ENCODE results near the gene SORCS1.

SORCS1 gene

DNA sequence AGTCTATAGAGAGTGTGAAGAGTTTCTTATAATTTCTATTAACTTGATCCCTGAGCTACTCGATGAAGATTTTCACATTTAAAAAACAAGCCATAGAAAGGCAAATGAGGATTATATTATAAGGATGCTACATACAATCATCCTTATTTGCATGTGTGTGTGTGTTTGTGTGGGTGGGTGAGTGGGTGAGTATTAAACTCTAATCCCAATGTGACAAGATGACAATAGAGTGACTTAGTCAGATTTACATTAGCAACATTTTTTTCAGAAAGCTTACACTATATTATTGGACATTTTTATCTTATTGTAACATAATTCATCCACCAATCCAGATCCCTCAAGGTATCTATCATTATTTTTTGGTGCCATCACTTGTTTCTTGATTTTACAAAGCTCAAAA, 331.7 kb downstream of the SORCS1 start:
- H3K27me3 ChIP-seq (ENCODE audit: control insufficient read depth, insufficient read depth, low read length), result no peaks in the 10 kb centered on the region
- no peaks in the 10 kb centered on the region for H3K9me3 ChIP-seq (ENCODE audit: control insufficient read depth, low read length)
- H3K9ac ChIP-seq (ENCODE audit: low read length), result no peak overlapping the region
- H3K4me3 ChIP-seq (ENCODE audit: low read length), result no peak overlapping the region
- H3K36me3 ChIP-seq (ENCODE audit: control insufficient read depth, insufficient read depth, low read length), result no peaks in the 10 kb centered on the region
- H3K4me1 ChIP-seq (ENCODE audit: control insufficient read depth, insufficient read depth, low read length), result no peaks in the 10 kb centered on the region

DNA sequence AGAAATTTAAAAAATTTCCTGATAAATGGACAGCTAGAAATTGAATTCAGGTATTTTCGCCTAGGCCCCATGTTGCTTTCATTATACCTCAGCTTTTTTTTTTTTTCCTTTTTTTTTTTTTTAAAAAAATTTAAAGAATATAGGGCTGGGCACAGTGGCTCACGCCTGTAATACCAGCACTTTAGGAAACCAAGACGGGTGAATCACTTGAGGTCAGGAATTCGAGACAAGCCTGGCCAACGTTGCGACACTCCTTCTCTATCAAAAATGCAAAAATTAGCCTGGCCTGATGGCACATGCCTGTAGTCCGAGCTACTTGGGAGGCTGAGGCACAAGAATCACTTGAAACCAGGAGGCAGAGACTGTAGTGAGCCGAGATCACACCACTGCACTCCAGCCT, 334.0 kb downstream of the SORCS1 start:
- no peak overlapping the region for H3K9ac ChIP-seq (ENCODE audit: low read length)
- H3K27me3 ChIP-seq (ENCODE audit: control insufficient read depth, insufficient read depth, low read length), result no peaks in the 10 kb centered on the region
- H3K9me3 ChIP-seq (ENCODE audit: control insufficient read depth, low read length), result no peaks in the 10 kb centered on the region
- no peaks in the 10 kb centered on the region for H3K4me1 ChIP-seq (ENCODE audit: control insufficient read depth, insufficient read depth, low read length)
- H3K36me3 ChIP-seq (ENCODE audit: control insufficient read depth, insufficient read depth, low read length), result no peaks in the 10 kb centered on the region
- H3K4me3 ChIP-seq (ENCODE audit: low read length), result no peak overlapping the region

DNA sequence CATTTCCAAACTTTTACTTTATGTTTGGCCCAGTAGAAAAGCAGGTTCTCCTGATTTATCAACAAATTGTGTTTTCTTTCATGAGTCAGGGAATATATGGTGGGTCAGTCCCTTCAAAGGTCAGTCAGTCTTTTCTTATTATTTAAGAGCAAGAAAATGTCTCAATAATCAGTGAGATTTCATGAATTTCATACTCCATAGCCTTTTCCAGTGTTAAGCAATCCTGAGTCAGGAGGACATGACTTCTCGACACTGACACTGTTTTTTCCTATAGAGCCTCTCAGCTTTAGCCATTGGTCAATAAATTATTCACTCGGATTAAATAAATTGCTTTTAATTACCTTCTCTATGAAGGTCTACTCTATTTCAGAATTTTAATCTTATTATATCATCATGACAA, 334.5 kb downstream of the SORCS1 start:
- Histone ChIP-seq H3K4me3 (ENCODE audit: low read length) (no peak overlapping the region), H3K27me3 (ENCODE audit: control insufficient read depth, insufficient read depth, low read length) (no peaks in the 10 kb centered on the region), H3K9ac (ENCODE audit: low read length) (no peak overlapping the region), H3K36me3 (ENCODE audit: control insufficient read depth, insufficient read depth, low read length) (no peaks in the 10 kb centered on the region), H3K4me1 (ENCODE audit: control insufficient read depth, insufficient read depth, low read length) (no peaks in the 10 kb centered on the region), H3K9me3 (ENCODE audit: control insufficient read depth, low read length) (no peaks in the 10 kb centered on the region)

DNA sequence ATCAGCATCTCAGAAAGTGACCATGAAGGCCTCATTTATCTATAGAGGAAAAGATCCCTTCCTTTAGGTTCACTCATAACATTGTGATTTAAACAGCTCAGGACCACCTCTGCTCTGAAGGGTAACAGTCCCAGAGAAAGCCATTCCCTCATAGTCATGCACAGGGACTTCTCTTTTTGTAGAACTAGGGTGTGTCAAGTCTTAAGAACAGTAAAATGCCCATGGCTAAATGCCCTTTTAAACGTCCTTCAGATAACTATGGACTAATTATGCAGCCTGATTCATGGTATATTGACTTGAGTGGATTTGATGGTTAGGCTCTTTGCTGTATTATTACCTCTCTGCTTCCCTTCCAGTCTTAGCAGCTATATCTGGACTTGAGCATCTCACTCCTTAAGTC, 337.8 kb downstream of the SORCS1 start:
- Histone ChIP-seq H3K4me3 (ENCODE audit: low read length) (no peak overlapping the region), H3K4me1 (ENCODE audit: control insufficient read depth, insufficient read depth, low read length) (no peaks in the 10 kb centered on the region), H3K9me3 (ENCODE audit: control insufficient read depth, low read length) (no peaks in the 10 kb centered on the region), H3K9ac (ENCODE audit: low read length) (no peak overlapping the region), H3K27me3 (ENCODE audit: control insufficient read depth, insufficient read depth, low read length) (no peaks in the 10 kb centered on the region), H3K36me3 (ENCODE audit: control insufficient read depth, insufficient read depth, low read length) (no peaks in the 10 kb centered on the region)

DNA sequence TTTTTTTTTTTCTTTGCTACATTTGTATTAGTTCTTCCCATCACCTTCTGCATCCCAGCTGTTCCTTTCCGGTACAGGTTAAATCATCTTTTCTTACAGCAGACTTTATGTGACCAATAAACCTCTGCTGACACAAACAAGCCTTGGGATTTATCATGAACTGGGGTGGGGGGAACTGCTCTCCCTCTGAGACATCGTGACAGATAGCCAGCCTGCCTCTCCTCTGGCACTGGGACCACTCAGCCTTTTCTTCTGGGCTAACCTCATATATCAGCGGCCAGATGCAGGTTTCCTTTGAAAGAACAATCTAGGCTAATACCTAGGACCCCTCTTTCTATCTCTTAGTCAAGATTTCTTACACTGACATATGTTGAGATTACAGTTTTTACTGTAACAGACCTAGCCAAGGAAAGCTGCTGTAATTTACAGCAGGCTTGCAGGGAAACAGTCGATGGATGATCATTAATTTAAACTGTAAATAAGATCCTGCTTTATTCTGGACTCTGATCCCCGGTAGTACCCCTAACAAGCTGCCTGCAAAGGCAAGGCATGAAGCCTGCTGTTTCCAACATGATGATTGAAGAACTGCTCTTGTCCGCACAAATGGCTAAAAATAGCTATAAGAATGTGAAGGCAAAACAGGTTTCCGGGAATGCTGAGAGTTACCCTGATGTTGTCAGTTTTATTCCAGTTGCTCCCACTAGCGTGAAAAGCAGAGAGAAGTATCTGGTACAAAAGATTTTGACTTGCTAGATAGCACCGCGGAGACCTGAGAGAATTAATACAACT, 338.7 kb downstream of the SORCS1 start:
- no peaks in the 10 kb centered on the region for H3K9me3 ChIP-seq (ENCODE audit: control insufficient read depth, low read length)
- no peaks in the 10 kb centered on the region for H3K27me3 ChIP-seq (ENCODE audit: control insufficient read depth, insufficient read depth, low read length)
- H3K4me1 ChIP-seq (ENCODE audit: control insufficient read depth, insufficient read depth, low read length), result no peaks in the 10 kb centered on the region
- no peak overlapping the region for H3K4me3 ChIP-seq (ENCODE audit: low read length)
- no peak overlapping the region for H3K9ac ChIP-seq (ENCODE audit: low read length)
- no peaks in the 10 kb centered on the region for H3K36me3 ChIP-seq (ENCODE audit: control insufficient read depth, insufficient read depth, low read length)

DNA sequence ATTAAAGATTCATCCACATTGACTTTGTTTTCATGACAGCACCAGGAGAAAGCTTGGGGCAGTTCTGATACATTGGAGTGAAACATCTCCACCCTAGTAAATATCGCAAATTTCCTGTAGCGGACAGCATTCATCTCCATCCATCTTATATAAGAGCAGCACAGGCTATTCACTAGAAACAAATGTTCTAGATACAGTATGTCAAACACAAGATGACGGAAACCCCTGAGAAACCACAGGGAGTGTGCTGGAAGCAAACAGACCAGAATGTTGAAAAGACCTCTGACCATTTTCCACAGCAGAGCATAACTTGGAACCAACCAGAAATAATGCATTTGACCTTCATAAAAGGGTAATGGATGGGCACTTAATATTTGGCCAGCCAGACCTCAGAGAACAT, 343.9 kb downstream of the SORCS1 start:
- Histone ChIP-seq H3K9me3 (ENCODE audit: control insufficient read depth, low read length) (no peaks in the 10 kb centered on the region), H3K9ac (ENCODE audit: low read length) (no peak overlapping the region), H3K27me3 (ENCODE audit: control insufficient read depth, insufficient read depth, low read length) (no peaks in the 10 kb centered on the region), H3K36me3 (ENCODE audit: control insufficient read depth, insufficient read depth, low read length) (no peaks in the 10 kb centered on the region), H3K4me3 (ENCODE audit: low read length) (no peak overlapping the region), H3K4me1 (ENCODE audit: control insufficient read depth, insufficient read depth, low read length) (no peaks in the 10 kb centered on the region)

DNA sequence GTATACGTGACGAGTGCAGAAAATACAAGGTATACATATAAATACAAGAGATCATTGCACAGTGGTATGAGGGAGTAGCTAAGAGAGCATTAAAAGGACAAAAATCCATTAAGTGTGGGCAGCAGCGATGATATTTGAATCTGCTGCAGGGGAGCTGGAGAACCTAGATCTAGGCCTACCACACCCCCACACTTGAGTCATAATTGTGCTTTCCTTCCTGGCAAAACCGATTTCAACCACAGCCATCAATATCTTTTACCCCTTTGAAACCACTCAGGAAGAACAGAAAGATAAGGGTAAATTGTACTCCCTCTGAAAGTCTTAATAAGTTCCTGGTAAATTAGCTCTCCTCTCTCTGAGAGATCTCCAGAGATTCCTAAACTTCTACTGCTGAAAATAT, 345.0 kb downstream of the SORCS1 start:
- no peaks in the 10 kb centered on the region for H3K27me3 ChIP-seq (ENCODE audit: control insufficient read depth, insufficient read depth, low read length)
- H3K4me3 ChIP-seq (ENCODE audit: low read length), result no peak overlapping the region
- H3K4me1 ChIP-seq (ENCODE audit: control insufficient read depth, insufficient read depth, low read length), result no peaks in the 10 kb centered on the region
- no peaks in the 10 kb centered on the region for H3K9me3 ChIP-seq (ENCODE audit: control insufficient read depth, low read length)
- no peaks in the 10 kb centered on the region for H3K36me3 ChIP-seq (ENCODE audit: control insufficient read depth, insufficient read depth, low read length)
- H3K9ac ChIP-seq (ENCODE audit: low read length), result no peak overlapping the region

DNA sequence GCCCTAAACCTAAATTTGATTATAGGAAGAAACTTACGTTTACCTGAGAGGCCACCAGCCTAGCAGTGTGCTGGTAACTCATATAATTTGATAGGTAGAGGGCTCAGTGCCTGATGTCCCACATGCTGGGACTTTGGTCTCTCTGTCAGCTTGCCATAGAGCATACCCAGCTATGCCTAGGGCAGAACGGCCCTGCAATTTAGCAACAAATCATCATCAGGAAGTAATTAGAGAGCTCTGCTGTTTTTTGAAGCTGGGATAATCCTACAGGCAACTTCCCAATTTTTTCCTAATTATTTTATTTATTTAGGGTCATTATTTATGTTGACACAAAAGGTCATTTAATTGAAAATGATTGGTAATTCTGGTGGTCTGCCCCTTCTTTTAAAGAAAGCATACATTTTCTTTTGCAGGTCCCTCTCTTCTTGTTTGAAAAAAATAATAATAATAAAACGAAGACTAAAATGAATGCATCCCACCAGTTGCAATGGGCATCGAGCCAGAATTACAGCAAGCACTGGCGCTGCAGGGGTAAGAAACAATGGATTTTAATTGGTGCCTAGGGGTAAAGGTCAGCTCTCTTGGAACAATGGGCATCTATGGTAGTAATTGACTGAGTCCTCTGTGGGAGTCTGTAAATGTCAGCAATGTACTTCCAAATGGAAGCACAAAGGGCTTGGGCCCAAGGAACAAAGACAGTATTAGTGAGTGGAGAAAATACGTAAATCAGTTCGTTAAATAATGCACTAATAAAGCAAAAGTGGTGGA, 348.0 kb downstream of the SORCS1 start:
- Histone ChIP-seq H3K4me3 (ENCODE audit: low read length) (no peak overlapping the region), H3K4me1 (ENCODE audit: control insufficient read depth, insufficient read depth, low read length) (no peaks in the 10 kb centered on the region), H3K36me3 (ENCODE audit: control insufficient read depth, insufficient read depth, low read length) (no peaks in the 10 kb centered on the region), H3K9me3 (ENCODE audit: control insufficient read depth, low read length) (no peaks in the 10 kb centered on the region), H3K9ac (ENCODE audit: low read length) (no peak overlapping the region), H3K27me3 (ENCODE audit: control insufficient read depth, insufficient read depth, low read length) (no peaks in the 10 kb centered on the region)

DNA sequence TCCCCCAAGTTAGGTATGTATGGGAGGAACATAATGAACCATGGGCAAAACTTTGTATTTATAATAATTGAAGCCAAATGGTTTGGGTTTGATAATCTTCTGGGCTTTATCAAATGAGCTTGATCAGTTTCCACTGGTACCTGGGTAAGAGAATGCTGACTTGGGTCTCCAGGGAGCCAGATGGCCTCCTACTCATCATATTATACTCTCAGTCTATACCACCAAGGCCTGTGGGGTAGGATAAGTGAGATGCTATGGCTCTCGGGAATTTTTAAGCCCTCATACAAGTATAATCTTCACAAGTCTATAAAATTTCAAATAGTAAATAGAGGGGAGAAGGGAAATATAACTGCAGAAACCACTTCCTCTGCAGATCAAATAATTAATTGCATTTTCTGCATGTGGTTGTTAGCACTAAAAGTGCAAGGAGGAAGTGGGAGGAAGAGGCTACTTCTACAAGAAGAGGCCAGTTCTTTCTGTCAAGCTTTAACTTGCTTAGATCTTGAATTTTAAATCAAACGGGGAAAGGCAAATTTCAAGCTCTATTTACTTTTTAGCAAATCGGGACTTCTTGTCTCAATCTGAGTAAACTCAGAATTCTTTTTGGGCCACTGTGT, 349.0 kb downstream of the SORCS1 start:
- no peak overlapping the region for H3K9ac ChIP-seq (ENCODE audit: low read length)
- no peak overlapping the region for H3K4me3 ChIP-seq (ENCODE audit: low read length)
- no peaks in the 10 kb centered on the region for H3K9me3 ChIP-seq (ENCODE audit: control insufficient read depth, low read length)
- no peaks in the 10 kb centered on the region for H3K4me1 ChIP-seq (ENCODE audit: control insufficient read depth, insufficient read depth, low read length)
- no peaks in the 10 kb centered on the region for H3K36me3 ChIP-seq (ENCODE audit: control insufficient read depth, insufficient read depth, low read length)
- no peaks in the 10 kb centered on the region for H3K27me3 ChIP-seq (ENCODE audit: control insufficient read depth, insufficient read depth, low read length)

DNA sequence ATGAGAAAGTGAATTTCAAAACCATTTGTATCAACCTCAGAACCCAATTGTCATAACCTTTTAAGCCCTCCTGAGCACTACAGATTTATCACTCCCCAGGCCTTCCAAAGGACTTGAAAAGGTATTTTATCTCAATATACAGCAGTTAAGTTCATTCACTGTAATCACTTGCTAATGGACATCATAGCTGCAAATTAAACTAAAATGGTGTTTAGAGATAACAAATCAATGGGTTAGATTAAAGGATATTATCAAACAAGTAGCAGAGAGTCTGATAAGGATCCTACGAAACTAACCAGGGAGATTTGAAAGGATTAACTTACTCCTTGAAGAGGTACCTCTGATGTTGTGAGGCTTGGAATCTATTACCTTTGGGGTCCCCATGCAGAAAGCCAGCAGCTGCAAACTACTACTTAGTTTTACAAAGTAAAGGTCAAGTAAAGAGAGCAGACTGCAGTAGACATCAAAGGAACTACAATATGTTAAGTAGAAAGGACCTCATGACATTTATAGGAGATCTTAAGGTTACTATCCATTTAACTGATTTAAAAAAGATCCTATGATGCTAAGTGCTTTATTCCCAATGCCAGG, 359.4 kb downstream of the SORCS1 start:
- Histone ChIP-seq H3K4me3 (ENCODE audit: low read length) (no peak overlapping the region), H3K9ac (ENCODE audit: low read length) (no peak overlapping the region), H3K9me3 (ENCODE audit: control insufficient read depth, low read length) (no peaks in the 10 kb centered on the region), H3K4me1 (ENCODE audit: control insufficient read depth, insufficient read depth, low read length) (no peaks in the 10 kb centered on the region), H3K27me3 (ENCODE audit: control insufficient read depth, insufficient read depth, low read length) (no peaks in the 10 kb centered on the region), H3K36me3 (ENCODE audit: control insufficient read depth, insufficient read depth, low read length) (no peaks in the 10 kb centered on the region)

DNA sequence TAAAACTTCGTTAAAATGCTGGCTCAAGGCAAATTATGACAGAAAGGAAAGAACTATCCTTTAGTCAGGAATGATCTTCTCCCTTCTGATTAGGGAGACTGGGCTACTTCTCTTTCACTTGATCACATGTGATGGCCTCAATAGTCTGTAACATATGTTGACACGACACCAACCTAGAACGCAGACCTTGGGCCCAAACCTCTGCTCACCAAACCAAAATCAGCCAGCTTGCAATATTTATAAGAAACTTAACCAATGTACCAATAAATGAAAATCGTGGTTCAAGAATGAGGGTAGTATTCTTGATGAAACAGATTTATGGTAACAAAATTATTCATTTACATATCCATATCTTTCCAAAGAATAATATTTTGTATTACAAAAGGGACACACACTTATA, 361.6 kb downstream of the SORCS1 start:
- Histone ChIP-seq H3K4me3 (ENCODE audit: low read length) (no peak overlapping the region), H3K27me3 (ENCODE audit: control insufficient read depth, insufficient read depth, low read length) (no peaks in the 10 kb centered on the region), H3K4me1 (ENCODE audit: control insufficient read depth, insufficient read depth, low read length) (no peaks in the 10 kb centered on the region), H3K36me3 (ENCODE audit: control insufficient read depth, insufficient read depth, low read length) (no peaks in the 10 kb centered on the region), H3K9me3 (ENCODE audit: control insufficient read depth, low read length) (no peaks in the 10 kb centered on the region), H3K9ac (ENCODE audit: low read length) (no peak overlapping the region)

DNA sequence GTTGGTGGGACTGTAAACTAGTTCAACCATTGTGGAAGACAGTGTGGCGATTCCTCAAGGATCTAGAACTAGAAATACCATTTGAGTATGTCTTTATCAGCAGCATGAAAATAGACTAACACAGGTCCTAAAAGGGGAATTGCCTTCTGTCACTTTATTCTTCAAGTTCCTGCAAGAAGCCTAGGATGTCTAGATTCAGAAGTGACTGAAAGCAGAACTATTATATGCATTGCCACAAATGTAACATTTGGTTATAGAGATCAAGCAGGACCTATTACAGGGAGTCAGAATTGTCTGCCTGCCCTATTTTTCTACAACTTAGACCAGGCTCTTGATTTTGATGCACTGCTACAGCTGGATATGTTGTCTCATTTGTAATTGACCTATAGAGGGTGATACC, 364.7 kb downstream of the SORCS1 start:
- H3K9ac ChIP-seq (ENCODE audit: low read length), result no peak overlapping the region
- no peaks in the 10 kb centered on the region for H3K27me3 ChIP-seq (ENCODE audit: control insufficient read depth, insufficient read depth, low read length)
- H3K9me3 ChIP-seq (ENCODE audit: control insufficient read depth, low read length), result no peaks in the 10 kb centered on the region
- H3K36me3 ChIP-seq (ENCODE audit: control insufficient read depth, insufficient read depth, low read length), result no peaks in the 10 kb centered on the region
- no peak overlapping the region for H3K4me3 ChIP-seq (ENCODE audit: low read length)
- H3K4me1 ChIP-seq (ENCODE audit: control insufficient read depth, insufficient read depth, low read length), result no peaks in the 10 kb centered on the region

All from mucosa of stomach (tissue), 1 donor.